Placental pericyte (primary cell): ENCODE measurements around the gene RHEX. TPM values are rescaled to one million over a fixed set of nuclear protein-coding genes. Genes with fewer than 3 reads are reported as not detected.

Source experiments
- small RNA-seq: library from RNA; depleted of rRNA; stranded (forward); fragments of <200 nt; gene quantifications from one replicate; pipeline ENCODE3, GENCODE V24; 2012; ENCODE audit warnings: low replicate concordance
- total RNA-seq: library from RNA; depleted of rRNA; stranded (reverse); fragments of >200 nt; gene quantifications from 2 replicates; pipeline ENCODE4 v1.2.3, GENCODE V29; 2012

The RHEX gene
- total RNA-seq = not detected in 2 replicates

DNA sequence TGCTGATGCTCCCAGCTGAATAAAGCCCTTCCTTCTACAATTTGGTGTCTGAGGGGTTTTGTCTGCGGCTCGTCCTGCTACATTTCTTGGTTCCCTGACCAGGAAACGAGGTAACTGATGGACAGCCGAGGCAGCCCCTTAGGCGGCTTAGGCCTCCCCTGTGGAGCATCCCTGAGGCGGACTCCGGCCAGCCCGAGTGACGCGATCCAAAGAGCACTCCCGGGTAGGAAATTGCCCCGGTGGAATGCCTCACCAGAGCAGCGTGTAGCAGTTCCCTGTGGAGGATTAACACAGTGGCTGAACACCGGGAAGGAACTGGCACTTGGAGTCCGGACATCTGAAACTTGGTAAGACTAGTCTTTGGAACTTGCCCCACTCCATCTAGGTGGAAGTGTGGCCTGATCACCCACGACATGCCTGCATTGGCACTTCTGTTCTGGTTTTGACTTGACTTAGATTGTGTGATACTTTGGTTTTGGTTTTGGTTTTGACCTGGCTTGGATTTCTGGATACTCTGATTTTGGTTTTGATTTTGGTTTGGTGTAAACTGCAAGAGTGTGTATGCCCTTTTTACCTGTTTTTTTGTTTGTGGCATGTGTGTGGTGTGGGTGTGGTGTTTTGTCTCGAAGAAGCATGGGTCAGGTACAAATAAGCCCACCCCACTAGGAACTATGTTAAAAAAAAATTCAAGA lies at the start of gene RHEX:
Gene RHEX, plus strand, starts transcription at position 255 of the 692 bp plus-strand sequence. CDS start 44,656 bp downstream, outside the sequence.

GRCh38 chr1:206023695-206024094 lies 29.3 kb upstream of the RHEX start, which contains the start of gene CTSE:
CTSE (minus strand) TSS chr1:206023895; CDS start chr1:206023791, 104 bp downstream.

GRCh38 chr1:206117151-206117948 lies 64.4 kb downstream of the RHEX start, which contains the start of gene AVPR1B:
AVPR1B (minus strand) TSS chr1:206117388; CDS start chr1:206116890, 498 bp downstream.

Small RNA genes lying within 50 kb of the gene (small RNA-seq; reads per million reads assigned to genes)
- gene RF00271 = not detected

Other genes starting within 250 kb of the RHEX start
- 17.0 and 21.2 TPM in 2 replicates for gene SLC41A1, start 240.0 kb upstream of the RHEX start, total RNA-seq
- not detected in 2 replicates for gene PM20D1, start 203.0 kb upstream of the RHEX start, total RNA-seq
- gene SLC26A9, start 109.7 kb upstream of the RHEX start, total RNA-seq = not detected in 2 replicates
- gene RAB7B, start 49.8 kb upstream of the RHEX start, total RNA-seq = 0.66 and 2.4 TPM in 2 replicates
- gene CTSE, start 29.3 kb upstream of the RHEX start, total RNA-seq = not detected in 2 replicates
- not detected in 2 replicates for gene AVPR1B, start 64.2 kb downstream of the RHEX start, total RNA-seq
- gene FAM72A, start 149.7 kb downstream of the RHEX start, total RNA-seq = 3.1 and 7.3 TPM in 2 replicates
- 42.2 and 87.9 TPM in 2 replicates for gene SRGAP2, start 150.4 kb downstream of the RHEX start, total RNA-seq